Heart left ventricle (tissue), 16 donors: ENCODE measurements around the gene FSTL4. TPM values are rescaled to one million over a fixed set of nuclear protein-coding genes. Genes with fewer than 3 reads are reported as not detected.

Experiments
- ATAC-seq, 4 donors: fragments of 200-7000 bp; cut with Tn5 transposase; one replicate each; pipeline ENCODE4 v1.9.1; 2020 to 2022; ENCODE audit warnings: moderate library complexity in 4 of 4, mild to moderate bottlenecking in 3 of 4, moderate number of reproducible peaks in 1 of 4
- DNase-seq, 5 donors: peaks; one replicate each; pipeline ENCODE4 v3.0.0-alpha.2; 2020
- H3K27ac ChIP-seq, 12 donors: fragments of 200-600 bp; sonication (generic) in 4 of 12; one replicate each; pipeline versions ENCODE4 v1.5.0 to v1.8.0; 2016 to 2022; ENCODE audit warnings: mild to moderate bottlenecking in 2 of 12
- H3K27me3 ChIP-seq, 9 donors: fragments of 200-600 bp; sonication (generic) in 2 of 9; one replicate each; pipeline versions ENCODE4 v1.5.1 to v1.8.0; 2016 to 2022; ENCODE audit warnings: mild to moderate bottlenecking in 3 of 9
- H3K36me3 ChIP-seq, 9 donors: fragments of 200-600 bp; sonication (generic) in 2 of 9; one replicate each; pipeline versions ENCODE4 v1.5.0 to v1.8.0; 2018 to 2022; ENCODE audit warnings: mild to moderate bottlenecking in 2 of 9
- H3K4me1 ChIP-seq, 12 donors: fragments of 200-600 bp; sonication (generic) in 4 of 12; one replicate each; pipeline versions ENCODE4 v1.5.0 to v1.8.0; 2016 to 2022; ENCODE audit warnings: mild to moderate bottlenecking in 3 of 12
- H3K4me3 ChIP-seq, 12 donors: fragments of 200-600 bp; sonication (generic) in 4 of 12; one replicate each; pipeline versions ENCODE4 v1.5.0 to v1.8.0; 2017 to 2022; ENCODE audit warnings: mild to moderate bottlenecking in 9 of 12, moderate library complexity in 4 of 12
- H3K9me3 ChIP-seq, 12 donors: fragments of 200-600 bp; sonication (generic) in 4 of 12; one replicate each; pipeline versions ENCODE4 v1.5.0 to v1.8.0; 2016 to 2022; ENCODE audit warnings: mild to moderate bottlenecking in 1 of 12
- POLR2A ChIP-seq, 2 donors: fragments of 450-650 bp; IDR thresholded peaks; one replicate each; pipeline ENCODE4 v1.6.1; 2017; ENCODE audit warnings: antibody characterized with exemption in 2 of 2, mild to moderate bottlenecking in 2 of 2, moderate library complexity in 2 of 2
- WGBS, 4 donors: extraction: QIAGEN DNeasy Blood & Tissue Kit in 2 of 4; methylation state at CpG; one replicate each; pipeline versions ENCODE4 v1.1.5 to v1.1.7; 2013 to 2018; 5-methylcytosine and 5-hydroxymethylcytosine counted together
- intact Hi-C, 10 donors: fragments of 100-400 bp; cut with DNase I; formaldehyde crosslinking; loops; one replicate each; pipeline versions ENCODE4 v1.11.1 to v1.14.2; 2022
- polyA plus RNA-seq, 2 donors: library from polyadenylated mRNA; stranded (reverse); fragments of 200-250 nt; gene quantifications; one replicate each; pipeline ENCODE4 v1.2.3, GENCODE V29; 2013
- total RNA-seq, 9 donors: library from RNA; depleted of rRNA in 2 of 9; stranded (reverse); fragments of >200 nt in 2 of 9; fragmentation: NEBNext Ultra II Directional in 3 of 9; extraction: Animal tissue kit (Norgen Biotek cat#: 25700) in 3 of 9; gene quantifications; one replicate each; pipeline versions ENCODE4 v1.1.0 to v1.2.4, GENCODE V29; 2016 to 2023
- TF ChIP-seq, protein P1 (sequence below), 12 donors: fragments of 200-600 bp; sonication (generic) in 4 of 12; IDR thresholded peaks; one replicate each; pipeline versions ENCODE4 v1.5.0 to v1.8.0; 2018 to 2022; ENCODE audit warnings: antibody characterized with exemption in 12 of 12, mild to moderate bottlenecking in 5 of 12
- donor health status: ischemic (EF 13 %, LVEDD 7.1; RV severe dilation, severe dysfunction).
- donor health status: healthy with polysubstance abuse.
- donor health status: DM: no; HTN: yes; CAD: no.
- donor health status: DM: no; HTN: no; CAD: no.
- donor health status: ischemic (EF 25% LVEDD 6.9; RV normal size, moderate dysfunction).
- donor health status: ischemic (EF 25% LVEDD 5.7; RV mildly dilated, moderate dysfunction).
- donor health status: healthy.
- donor health status: DM: yes; HTN: yes; CAD: no.
- donor health status: ischemic (EF 35%, LVEDD 5.7; RV mildly dilated, moderate dysfunction).
- donor health status: nonischemic (EF 11% LVEDD 7.7; RV severe dilation, severe dysfunction).
- donor health status: DM: yes; HTN: yes; CAD: no.
- donor health status: PGD.
- donor health status: ischemic (EF 29% LVEDD 5.4; RV normal size, mild dysfunction).
- donor health status: nonischemic (EF 23%, LVEDD 6.1; RV moderate dilation, normal function).

Gene FSTL4
- total and polyA plus RNA-seq, 11 donors: 0.01 to 0.39 (median 0.17) TPM; not detected in 6

DNA sequence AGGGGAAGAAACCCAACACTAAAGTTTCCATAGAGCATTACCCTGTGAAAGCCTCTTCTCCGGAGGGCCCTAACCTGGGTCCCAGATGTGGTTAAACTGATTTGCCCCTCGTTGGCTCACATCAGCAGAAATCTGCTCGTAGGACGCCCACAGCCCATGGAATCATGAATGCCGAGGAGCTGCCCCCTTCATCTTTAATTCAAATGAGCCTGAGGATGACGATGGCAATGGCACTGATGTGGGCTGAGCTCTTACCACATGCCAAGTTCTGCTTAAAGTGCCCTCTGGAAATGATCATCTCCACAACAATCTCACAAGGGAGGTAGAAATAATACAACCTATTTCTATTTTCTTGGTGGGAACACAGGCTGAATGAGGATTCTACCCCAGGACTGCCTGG is 183.3 kb downstream of the FSTL4 start:
- Histone ChIP-seq H3K9me3 (no peaks in the 10 kb centered on the region), H3K27ac (no peak overlapping the region), H3K4me1 (no peaks in the 10 kb centered on the region), H3K4me3 (no peak overlapping the region), H3K36me3 (no peaks in the 10 kb centered on the region), H3K27me3 (peaks cover 0 to 8% (median 0%) of the 10 kb centered on the region in 9 donors)
- TF ChIP-seq POLR2A (IDR thresholded peaks at IDR 0.05): no peak
- TF ChIP-seq, protein P1, sequence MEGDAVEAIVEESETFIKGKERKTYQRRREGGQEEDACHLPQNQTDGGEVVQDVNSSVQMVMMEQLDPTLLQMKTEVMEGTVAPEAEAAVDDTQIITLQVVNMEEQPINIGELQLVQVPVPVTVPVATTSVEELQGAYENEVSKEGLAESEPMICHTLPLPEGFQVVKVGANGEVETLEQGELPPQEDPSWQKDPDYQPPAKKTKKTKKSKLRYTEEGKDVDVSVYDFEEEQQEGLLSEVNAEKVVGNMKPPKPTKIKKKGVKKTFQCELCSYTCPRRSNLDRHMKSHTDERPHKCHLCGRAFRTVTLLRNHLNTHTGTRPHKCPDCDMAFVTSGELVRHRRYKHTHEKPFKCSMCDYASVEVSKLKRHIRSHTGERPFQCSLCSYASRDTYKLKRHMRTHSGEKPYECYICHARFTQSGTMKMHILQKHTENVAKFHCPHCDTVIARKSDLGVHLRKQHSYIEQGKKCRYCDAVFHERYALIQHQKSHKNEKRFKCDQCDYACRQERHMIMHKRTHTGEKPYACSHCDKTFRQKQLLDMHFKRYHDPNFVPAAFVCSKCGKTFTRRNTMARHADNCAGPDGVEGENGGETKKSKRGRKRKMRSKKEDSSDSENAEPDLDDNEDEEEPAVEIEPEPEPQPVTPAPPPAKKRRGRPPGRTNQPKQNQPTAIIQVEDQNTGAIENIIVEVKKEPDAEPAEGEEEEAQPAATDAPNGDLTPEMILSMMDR (IDR thresholded peaks at IDR 0.05): no peak
- intact Hi-C loops: loop anchor here in 4 of 10 donors (5.0 to 10.0 kb wide), 4 partner anchors 433 to 516 kb away; no protein-coding TSS in a partner anchor
- WGBS, 4 donors: 83 to 89% (median 86%) methylated on average over 6 of the region's 6 CpGs
- no peak for DNase-seq
- ATAC-seq: no peak

DNA sequence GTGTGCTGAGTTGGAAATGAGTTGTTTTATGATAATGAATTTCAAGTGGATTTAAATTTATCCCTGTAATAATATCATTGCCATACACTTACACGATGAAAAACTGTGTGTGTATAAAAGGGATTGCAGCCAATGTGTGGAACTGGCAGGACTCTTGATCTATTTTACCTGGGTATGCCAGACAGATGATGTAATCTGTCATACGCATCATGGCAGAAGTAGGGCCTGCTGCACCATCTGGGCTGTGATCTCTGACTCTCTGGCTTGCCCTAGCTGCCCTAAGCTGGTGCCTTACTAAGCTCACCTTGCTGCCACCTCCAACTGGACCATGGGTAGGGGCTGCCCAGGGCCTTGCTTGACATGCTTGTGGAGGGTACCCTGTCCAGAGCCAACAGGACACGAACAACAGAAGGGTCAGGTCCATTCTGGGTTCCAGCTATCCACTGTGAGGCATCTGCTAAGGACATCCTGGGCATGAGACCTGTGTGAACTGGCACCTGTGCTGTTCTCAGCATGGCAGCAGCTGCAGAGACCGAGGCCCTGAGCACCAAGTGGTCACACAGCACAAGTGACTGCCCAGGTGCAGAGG is 184.2 kb downstream of the FSTL4 start:
- TF ChIP-seq POLR2A (IDR thresholded peaks at IDR 0.05): no peak
- TF ChIP-seq, protein P1 (IDR thresholded peaks at IDR 0.05): no peak
- intact Hi-C loops: loop anchor here in 4 of 10 donors (5.0 to 10.0 kb wide), 4 partner anchors 434 to 517 kb away; no protein-coding TSS in a partner anchor
- no peaks in the 10 kb centered on the region for H3K36me3 ChIP-seq
- H3K4me1 ChIP-seq: peaks cover 0 to 5% (median 0%) of the 10 kb centered on the region in 12 donors
- WGBS, 4 donors: 83 to 94% (median 85%) methylated on average over 2 to 4 of the region's 4 CpGs
- H3K4me3 ChIP-seq: no peak overlapping the region
- no peaks in the 10 kb centered on the region for H3K9me3 ChIP-seq
- ATAC-seq: no peak
- peaks cover 0 to 8% (median 0%) of the 10 kb centered on the region in 9 donors for H3K27me3 ChIP-seq
- DNase-seq: no peak
- no peak overlapping the region for H3K27ac ChIP-seq

DNA sequence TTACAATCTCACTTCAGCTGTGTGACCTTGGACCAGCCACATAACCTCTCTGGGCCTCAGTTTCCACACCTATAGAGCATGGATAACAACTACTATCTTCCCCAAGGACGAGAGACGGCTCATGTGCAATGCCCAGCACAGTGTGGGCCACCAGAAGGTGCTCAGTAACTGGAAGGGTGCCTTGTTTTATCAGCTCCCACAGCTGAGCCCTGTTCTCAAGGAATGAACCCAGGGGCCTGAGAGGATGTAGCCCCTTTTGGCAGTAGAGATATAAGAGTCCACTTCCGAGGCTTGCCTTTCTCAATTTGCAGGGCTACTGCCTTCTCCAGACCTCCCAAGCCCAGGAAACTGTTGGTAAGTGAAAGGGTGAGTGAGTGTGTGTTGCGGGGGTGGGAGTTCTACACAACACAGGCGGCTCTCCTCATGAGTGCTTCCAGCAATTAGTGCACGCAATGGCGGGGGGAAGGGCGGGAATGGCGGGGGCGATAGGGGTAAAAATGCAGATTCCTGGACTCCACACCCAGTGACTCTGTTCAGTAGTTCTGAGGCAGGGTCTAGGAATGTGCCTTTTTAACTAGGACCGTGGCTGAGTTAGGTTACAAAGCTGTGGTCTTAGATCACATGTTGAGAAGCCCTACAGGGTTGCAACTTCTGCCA is 185.1 kb downstream of the FSTL4 start:
- Histone ChIP-seq H3K4me3 (no peak overlapping the region), H3K27ac (no peak overlapping the region), H3K36me3 (no peaks in the 10 kb centered on the region), H3K27me3 (peaks cover 0 to 8% (median 0%) of the 10 kb centered on the region in 9 donors), H3K9me3 (no peaks in the 10 kb centered on the region), H3K4me1 (peaks cover 0 to 5% (median 0%) of the 10 kb centered on the region in 12 donors)
- TF ChIP-seq POLR2A (IDR thresholded peaks at IDR 0.05): no peak
- TF ChIP-seq, protein P1 (IDR thresholded peaks at IDR 0.05): no peak
- 69 to 80% (median 75%) methylated on average over 11 of the region's 11 CpGs for WGBS, 4 donors
- intact Hi-C loops: loop anchor here in 4 of 10 donors (5.0 to 10.0 kb wide), 4 partner anchors 435 to 518 kb away; no protein-coding TSS in a partner anchor
- DNase-seq: no peak
- no peak for ATAC-seq

DNA sequence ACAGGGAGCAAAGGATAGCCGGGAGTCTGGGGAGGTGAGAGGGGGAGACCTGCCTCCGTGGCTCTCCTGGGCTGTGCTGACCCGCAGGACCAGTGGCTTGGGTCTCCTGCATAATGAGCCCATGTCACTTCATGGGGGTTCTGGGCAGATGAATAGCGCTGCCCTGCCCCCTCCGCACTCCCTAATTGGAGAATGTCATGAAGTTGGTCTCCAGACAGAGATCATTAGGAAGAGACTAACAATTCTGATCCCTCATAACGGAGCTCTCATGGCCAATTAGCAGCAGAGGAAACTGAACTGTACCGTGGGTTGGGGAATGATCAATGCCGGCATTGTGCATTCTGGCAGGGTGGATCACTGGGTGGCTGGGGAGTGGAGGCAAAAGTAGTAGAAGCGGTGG is 186.1 kb downstream of the FSTL4 start:
- intact Hi-C loops: loop anchor here in 4 of 10 donors (5.0 to 10.0 kb wide), 4 partner anchors 436 to 519 kb away; no protein-coding TSS in a partner anchor
- no peak for ATAC-seq
- H3K27me3 ChIP-seq: peaks cover 0 to 17% (median 0%) of the 10 kb centered on the region in 9 donors

More for the DNA sequence above, 186.1 kb downstream of the FSTL4 start:
- WGBS, 4 donors: 75 to 80% (median 77%) methylated on average over 8 to 9 of the region's 9 CpGs
- TF ChIP-seq POLR2A (IDR thresholded peaks at IDR 0.05): no peak
- TF ChIP-seq, protein P1 (IDR thresholded peaks at IDR 0.05): no peak
- Histone ChIP-seq H3K36me3 (no peaks in the 10 kb centered on the region), H3K4me1 (peaks cover 0 to 5% (median 0%) of the 10 kb centered on the region in 12 donors), H3K4me3 (no peak overlapping the region), H3K27ac (no peak overlapping the region), H3K9me3 (no peaks in the 10 kb centered on the region)
- no peak for DNase-seq
